ENCODE results near the gene CHIA.

DNA sequence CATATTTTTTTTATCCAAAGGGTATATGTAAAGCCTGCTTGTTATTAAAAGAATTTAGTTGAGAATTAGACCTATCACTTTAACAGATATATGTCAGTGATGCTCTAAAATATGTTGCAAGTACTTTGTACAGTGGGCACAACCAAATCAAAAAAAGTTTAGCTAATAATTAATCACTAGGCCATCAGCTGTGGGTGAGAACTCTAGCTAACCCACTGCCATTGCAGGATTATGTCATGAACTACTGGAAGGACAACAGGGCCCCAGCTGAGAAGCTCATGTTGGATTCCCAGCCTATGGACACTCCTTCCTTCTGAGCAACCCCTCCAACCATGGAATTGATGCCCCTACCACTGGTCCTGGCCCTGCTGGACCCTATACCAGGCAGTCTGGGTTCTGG is 6.8 kb upstream of the CHIA start:
- no peak for TF ChIP-seq CTCF (IDR thresholded peaks at IDR 0.05)
- TF ChIP-seq POLR2AphosphoS5 (IDR thresholded peaks at IDR 0.05; ENCODE audit: insufficient read depth in 1 of 2, low read depth in 1 of 2), result no peak
- no peak for TF ChIP-seq POLR2A (IDR thresholded peaks at IDR 0.05)
